ENCODE measurements around the gene RAB37. TPM values are rescaled to one million over a fixed set of nuclear protein-coding genes. Genes with fewer than 3 reads are reported as not detected.
A peak's percentile ranks its signal among the peaks of the same experiment; 100 is the strongest.

RAB37 gene
- total and polyA plus RNA-seq, 2 of the 13 experiments (the other 11 are each of a cell fraction or from before 2014, with no cell fraction given): 0.91 to 3.7 TPM

DNA sequence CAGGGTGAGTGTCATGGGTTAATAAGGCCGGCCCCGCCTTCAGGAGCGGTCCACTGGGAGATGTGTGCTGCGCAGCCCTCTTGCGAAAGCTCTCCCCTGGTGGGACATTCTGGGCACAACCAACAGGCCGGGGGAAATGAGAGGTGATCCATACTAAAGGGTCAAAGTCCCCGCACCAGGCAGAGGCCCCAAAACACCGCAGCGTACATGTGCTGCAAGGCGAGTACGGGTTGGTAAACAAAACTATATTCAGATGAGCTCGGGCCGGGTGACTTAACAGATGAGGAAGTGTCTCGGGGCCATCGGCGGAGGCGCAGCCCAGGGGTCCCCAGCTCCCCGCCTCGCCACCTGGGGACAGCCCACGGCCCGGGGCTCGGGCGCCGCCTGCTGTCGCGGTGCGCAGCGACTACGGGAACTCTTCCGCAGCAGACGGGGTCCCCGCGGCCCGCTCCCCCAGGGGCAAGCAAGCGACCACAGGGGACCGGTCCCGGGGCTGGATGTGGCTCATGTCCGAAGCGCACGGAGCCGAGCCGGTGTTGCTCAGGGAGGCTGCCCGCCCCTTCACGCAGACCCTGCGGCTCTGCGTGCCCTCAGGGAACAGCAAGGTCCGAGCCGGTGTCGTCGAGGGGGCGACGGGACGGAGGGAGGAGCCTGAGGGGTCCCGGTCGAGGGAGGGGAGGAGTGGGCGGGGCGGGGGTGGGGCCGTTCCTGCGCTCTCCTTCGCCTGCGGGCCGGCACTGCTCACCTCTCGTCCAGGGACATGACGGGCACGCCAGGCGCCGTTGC lies at the start of gene RAB37 (continued):
- TF ChIP-seq, protein P1, sequence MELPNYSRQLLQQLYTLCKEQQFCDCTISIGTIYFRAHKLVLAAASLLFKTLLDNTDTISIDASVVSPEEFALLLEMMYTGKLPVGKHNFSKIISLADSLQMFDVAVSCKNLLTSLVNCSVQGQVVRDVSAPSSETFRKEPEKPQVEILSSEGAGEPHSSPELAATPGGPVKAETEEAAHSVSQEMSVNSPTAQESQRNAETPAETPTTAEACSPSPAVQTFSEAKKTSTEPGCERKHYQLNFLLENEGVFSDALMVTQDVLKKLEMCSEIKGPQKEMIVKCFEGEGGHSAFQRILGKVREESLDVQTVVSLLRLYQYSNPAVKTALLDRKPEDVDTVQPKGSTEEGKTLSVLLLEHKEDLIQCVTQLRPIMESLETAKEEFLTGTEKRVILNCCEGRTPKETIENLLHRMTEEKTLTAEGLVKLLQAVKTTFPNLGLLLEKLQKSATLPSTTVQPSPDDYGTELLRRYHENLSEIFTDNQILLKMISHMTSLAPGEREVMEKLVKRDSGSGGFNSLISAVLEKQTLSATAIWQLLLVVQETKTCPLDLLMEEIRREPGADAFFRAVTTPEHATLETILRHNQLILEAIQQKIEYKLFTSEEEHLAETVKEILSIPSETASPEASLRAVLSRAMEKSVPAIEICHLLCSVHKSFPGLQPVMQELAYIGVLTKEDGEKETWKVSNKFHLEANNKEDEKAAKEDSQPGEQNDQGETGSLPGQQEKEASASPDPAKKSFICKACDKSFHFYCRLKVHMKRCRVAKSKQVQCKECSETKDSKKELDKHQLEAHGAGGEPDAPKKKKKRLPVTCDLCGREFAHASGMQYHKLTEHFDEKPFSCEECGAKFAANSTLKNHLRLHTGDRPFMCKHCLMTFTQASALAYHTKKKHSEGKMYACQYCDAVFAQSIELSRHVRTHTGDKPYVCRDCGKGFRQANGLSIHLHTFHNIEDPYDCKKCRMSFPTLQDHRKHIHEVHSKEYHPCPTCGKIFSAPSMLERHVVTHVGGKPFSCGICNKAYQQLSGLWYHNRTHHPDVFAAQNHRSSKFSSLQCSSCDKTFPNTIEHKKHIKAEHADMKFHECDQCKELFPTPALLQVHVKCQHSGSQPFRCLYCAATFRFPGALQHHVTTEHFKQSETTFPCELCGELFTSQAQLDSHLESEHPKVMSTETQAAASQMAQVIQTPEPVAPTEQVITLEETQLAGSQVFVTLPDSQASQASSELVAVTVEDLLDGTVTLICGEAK (IDR thresholded peaks at IDR 0.05): no peak
- TF ChIP-seq, protein P1 (CRISPR knock-in tag; IDR thresholded peaks at IDR 0.05): peak; percentile 56; the same call in 1 of the 2 replicates
- TF ChIP-seq ZBTB7B (CRISPR knock-in tag; IDR thresholded peaks at IDR 0.05) (peak; percentile 94), BRD4 (CRISPR knock-in tag; IDR thresholded peaks at IDR 0.05) (no peak; the same call in 1 of the 2 replicates), ZNF678 (CRISPR knock-in tag; IDR thresholded peaks at IDR 0.05) (no peak), RXRB (CRISPR knock-in tag; IDR thresholded peaks at IDR 0.05; ENCODE audit: borderline replicate concordance) (peak; percentile 84), FLYWCH1 (CRISPR knock-in tag; IDR thresholded peaks at IDR 0.05) (no peak), ZNF562 (CRISPR knock-in tag; IDR thresholded peaks at IDR 0.05; ENCODE audit: borderline replicate concordance) (no peak), RELA (CRISPR knock-in tag; IDR thresholded peaks at IDR 0.05) (no peak; the same call in 1 of the 2 replicates), ISX (CRISPR knock-in tag; conservative IDR thresholded peaks at IDR 0.05) (no peak), HOXA3 (CRISPR knock-in tag; IDR thresholded peaks at IDR 0.05) (peak; percentile 90), ZNF83 (CRISPR knock-in tag; IDR thresholded peaks at IDR 0.05; ENCODE audit: borderline replicate concordance) (no peak), ZNF747 (CRISPR knock-in tag; IDR thresholded peaks at IDR 0.05; ENCODE audit: borderline replicate concordance) (no peak; the same call in 1 of the 2 replicates), PRMT3 (CRISPR knock-in tag; IDR thresholded peaks at IDR 0.05; ENCODE audit: borderline replicate concordance, low read depth) (0 out of 2 replicates have a peak, but pooled peaks have one; percentile 31), TCF7 (IDR thresholded peaks at IDR 0.05; ENCODE audit: low read depth) (no peak), NRL (CRISPR knock-in tag; IDR thresholded peaks at IDR 0.05; ENCODE audit: borderline replicate concordance) (peak; percentile 31), ZFAT (CRISPR knock-in tag; conservative IDR thresholded peaks at IDR 0.05) (0 out of 2 replicates have a peak, but pooled peaks have one; percentile 21)
- TF ChIP-seq, protein P2, sequence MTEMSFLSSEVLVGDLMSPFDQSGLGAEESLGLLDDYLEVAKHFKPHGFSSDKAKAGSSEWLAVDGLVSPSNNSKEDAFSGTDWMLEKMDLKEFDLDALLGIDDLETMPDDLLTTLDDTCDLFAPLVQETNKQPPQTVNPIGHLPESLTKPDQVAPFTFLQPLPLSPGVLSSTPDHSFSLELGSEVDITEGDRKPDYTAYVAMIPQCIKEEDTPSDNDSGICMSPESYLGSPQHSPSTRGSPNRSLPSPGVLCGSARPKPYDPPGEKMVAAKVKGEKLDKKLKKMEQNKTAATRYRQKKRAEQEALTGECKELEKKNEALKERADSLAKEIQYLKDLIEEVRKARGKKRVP (CRISPR knock-in tag; IDR thresholded peaks at IDR 0.05): peak in 1 of 2 experiments; percentile 55; a peak in 1 of 4 replicates
- TF ChIP-seq, protein P3, sequence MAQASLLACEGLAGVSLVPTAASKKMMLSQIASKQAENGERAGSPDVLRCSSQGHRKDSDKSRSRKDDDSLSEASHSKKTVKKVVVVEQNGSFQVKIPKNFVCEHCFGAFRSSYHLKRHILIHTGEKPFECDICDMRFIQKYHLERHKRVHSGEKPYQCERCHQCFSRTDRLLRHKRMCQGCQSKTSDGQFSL (CRISPR knock-in tag; IDR thresholded peaks at IDR 0.05): 0 out of 2 replicates have a peak, but pooled peaks have one; percentile 23

Measured in HepG2 (cell line).